ENCODE results near the gene PPP2R5C.

GRCh38 chr14:101899263-101899662 lies 137.8 kb downstream of the PPP2R5C start:
- no peak for TF ChIP-seq CTCF (conservative IDR thresholded peaks at IDR 0.05; ENCODE audit: low read depth, low read length)
- no peak for TF ChIP-seq RAD21 (IDR thresholded peaks at IDR 0.05; ENCODE audit: low read length)
- TF ChIP-seq RFX5 (IDR thresholded peaks at IDR 0.05; ENCODE audit: low read depth, low read length) = no peak
- TF ChIP-seq ELK1 (IDR thresholded peaks at IDR 0.05; ENCODE audit: borderline replicate concordance, low read depth, low read length) = no peak
- TF ChIP-seq POLR2A (IDR thresholded peaks at IDR 0.05; ENCODE audit: low read depth, low read length) = no peak
- TF ChIP-seq USF2 (IDR thresholded peaks at IDR 0.05; ENCODE audit: low read depth, low read length) = no peak
- TF ChIP-seq NFE2L2 (IDR thresholded peaks at IDR 0.05; ENCODE audit: low read depth, low read length) = no peak
- no peak for TF ChIP-seq MXI1 (IDR thresholded peaks at IDR 0.05; ENCODE audit: borderline replicate concordance, low read depth, low read length)
- no peak for TF ChIP-seq BHLHE40 (IDR thresholded peaks at IDR 0.05; ENCODE audit: low read depth, low read length)
- TF ChIP-seq RCOR1 (IDR thresholded peaks at IDR 0.05; ENCODE audit: insufficient replicate concordance, low read length) = no peak
